Right lobe of liver (tissue), 6 donors: ENCODE measurements around the gene TNFRSF6B. TPM values are rescaled to one million over a fixed set of nuclear protein-coding genes. Genes with fewer than 3 reads are reported as not detected.
A peak's percentile ranks its signal among the peaks of the same experiment; 100 is the strongest.

ENCODE experiments used
- ATAC-seq, 4 donors: fragments of 200-7000 bp; cut with Tn5 transposase; one replicate each; pipeline ENCODE4 v1.9.1; 2020; ENCODE audit warnings: mild to moderate bottlenecking in 4 of 4, moderate library complexity in 4 of 4
- DNase-seq, 3 donors: peaks; one replicate each; pipeline ENCODE4 v3.0.0-alpha.2; 2020
- H3K27ac ChIP-seq, 3 donors: fragments of 200-600 bp; one replicate each; pipeline ENCODE4 v1.8.0; 2022
- H3K27me3 ChIP-seq, 2 donors: fragments of 200-600 bp; one replicate each; pipeline ENCODE4 v1.8.0; 2022
- H3K36me3 ChIP-seq, 4 donors: fragments of 200-600 bp; sonication (generic) in 1 of 4; one replicate each; pipeline versions ENCODE4 v1.5.1 to v1.8.0; 2017 to 2022; ENCODE audit warnings: control low read depth in 1 of 4
- H3K4me1 ChIP-seq, 4 donors: fragments of 200-600 bp; sonication (generic) in 1 of 4; one replicate each; pipeline versions ENCODE4 v1.5.1 to v1.8.0; 2017 to 2022; ENCODE audit warnings: control low read depth in 1 of 4
- H3K4me3 ChIP-seq, 3 donors: fragments of 200-600 bp; one replicate each; pipeline ENCODE4 v1.8.0; 2022
- H3K9me3 ChIP-seq, 4 donors: fragments of 200-600 bp; sonication (generic) in 1 of 4; one replicate each; pipeline versions ENCODE4 v1.5.1 to v1.8.0; 2017 to 2022; ENCODE audit warnings: control low read depth in 1 of 4
- POLR2A ChIP-seq: fragments of 450-650 bp; IDR thresholded peaks from one replicate; pipeline ENCODE4 v1.6.1; 2017; ENCODE audit warnings: antibody characterized with exemption, mild to moderate bottlenecking
- WGBS: methylation state at CpG from one replicate; pipeline ENCODE4 v1.1.6; 2018; ENCODE audit warnings: low coverage, low lambda C conversion rate; ENCODE audit not compliant: insufficient coverage; ENCODE audit errors: missing lambda C conversion rate; 5-methylcytosine and 5-hydroxymethylcytosine counted together
- intact Hi-C, 2 donors: fragments of 100-400 bp; cut with DNase I; formaldehyde crosslinking; loops; one replicate each; pipeline versions ENCODE4 v1.11.2 to v1.14.1; 2022
- total RNA-seq, 6 experiments: library from RNA; depleted of rRNA in 2 of 6; stranded (reverse); fragments of >200 nt in 2 of 6; fragmentation: NEBNext Ultra II Directional in 3 of 6; extraction: Animal tissue kit (Norgen Biotek cat#: 25700) in 3 of 6; gene quantifications; one replicate each; pipeline versions ENCODE4 v1.1.0 to v1.2.4, GENCODE V29; 2016 to 2023
- TF ChIP-seq, protein P1 (sequence below), 4 donors: fragments of 200-600 bp in 3 of 4; fragments of 450-650 bp in 1 of 4; IDR thresholded peaks; one replicate each; pipeline versions ENCODE4 v1.5.1 to v1.8.0; 2016 to 2022; ENCODE audit warnings: antibody characterized with exemption in 4 of 4, mild to moderate bottlenecking in 2 of 4
- donor health status: DM: no; HTN: yes; CAD: no.
- donor health status: DM: no; HTN: no; CAD: no.
- donor health status: DM: no; HTN: no; CAD: no.
- donor health status: DM: no; HTN: yes; CAD: no.
- donor health status: DM: no; HTN: yes; CAD: no.

The TNFRSF6B gene
- total RNA-seq, 6 experiments from 2014 or later: 0.56 to 1.0 (median 0.62) TPM; not detected in 3

DNA sequence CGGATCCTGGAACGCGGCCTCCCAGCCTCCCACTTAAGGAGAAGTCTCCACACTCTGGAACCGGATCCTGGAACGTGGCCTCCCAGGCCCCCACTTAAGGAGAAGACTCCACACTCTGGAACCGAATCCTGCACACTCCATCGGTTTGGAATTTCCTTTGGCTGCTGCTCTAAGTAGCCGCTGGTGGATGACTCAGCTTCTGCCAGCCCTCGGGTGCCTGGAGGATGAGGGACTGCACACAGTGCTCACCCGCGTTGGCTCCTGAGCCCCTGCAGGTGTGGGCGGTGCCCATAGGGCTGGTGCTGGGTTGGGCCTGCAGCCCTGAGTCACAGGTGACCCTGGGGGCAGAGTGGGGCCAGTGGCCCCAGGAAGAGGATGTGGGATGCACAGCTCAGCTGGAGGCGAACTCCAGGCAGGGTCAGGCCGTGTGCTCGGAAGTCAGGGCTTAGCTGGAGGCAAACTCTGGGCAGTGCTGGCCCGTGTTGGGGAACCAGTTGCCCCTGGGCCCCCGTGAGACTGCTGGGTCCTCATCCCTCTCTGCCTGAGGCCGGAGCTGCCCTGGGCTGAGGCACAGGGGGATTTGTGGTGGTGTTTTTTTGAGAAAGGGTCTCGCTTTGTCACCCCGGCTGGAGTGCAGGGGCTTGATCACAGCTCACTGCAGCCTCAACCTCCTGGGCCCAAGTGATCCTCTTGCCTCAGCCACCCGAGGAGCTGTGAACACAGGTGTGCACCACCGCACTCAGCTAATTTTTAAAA, 13.9 kb upstream of the TNFRSF6B start:
- intact Hi-C loops: loop anchor here in 1 of 2 donors (5.0 kb wide), 1 partner anchor 405 kb away; no protein-coding TSS in a partner anchor
- 73% methylated on average over 3 of the region's 22 CpGs for WGBS
- ATAC-seq: peak; percentile 10 to 52 (median 30)
- Histone ChIP-seq H3K27me3 (no peaks in the 10 kb centered on the region), H3K4me1 (no peaks in the 10 kb centered on the region), H3K4me3 (no peak overlapping the region), H3K36me3 (no peaks in the 10 kb centered on the region), H3K27ac (peak overlapping the region in 2 of 3 donors; percentile 40 to 60), H3K9me3 (no peaks in the 10 kb centered on the region)
- TF ChIP-seq, protein P1, sequence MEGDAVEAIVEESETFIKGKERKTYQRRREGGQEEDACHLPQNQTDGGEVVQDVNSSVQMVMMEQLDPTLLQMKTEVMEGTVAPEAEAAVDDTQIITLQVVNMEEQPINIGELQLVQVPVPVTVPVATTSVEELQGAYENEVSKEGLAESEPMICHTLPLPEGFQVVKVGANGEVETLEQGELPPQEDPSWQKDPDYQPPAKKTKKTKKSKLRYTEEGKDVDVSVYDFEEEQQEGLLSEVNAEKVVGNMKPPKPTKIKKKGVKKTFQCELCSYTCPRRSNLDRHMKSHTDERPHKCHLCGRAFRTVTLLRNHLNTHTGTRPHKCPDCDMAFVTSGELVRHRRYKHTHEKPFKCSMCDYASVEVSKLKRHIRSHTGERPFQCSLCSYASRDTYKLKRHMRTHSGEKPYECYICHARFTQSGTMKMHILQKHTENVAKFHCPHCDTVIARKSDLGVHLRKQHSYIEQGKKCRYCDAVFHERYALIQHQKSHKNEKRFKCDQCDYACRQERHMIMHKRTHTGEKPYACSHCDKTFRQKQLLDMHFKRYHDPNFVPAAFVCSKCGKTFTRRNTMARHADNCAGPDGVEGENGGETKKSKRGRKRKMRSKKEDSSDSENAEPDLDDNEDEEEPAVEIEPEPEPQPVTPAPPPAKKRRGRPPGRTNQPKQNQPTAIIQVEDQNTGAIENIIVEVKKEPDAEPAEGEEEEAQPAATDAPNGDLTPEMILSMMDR (IDR thresholded peaks at IDR 0.05): no peak
- no peak for TF ChIP-seq POLR2A
- DNase-seq: peak in 1 of 3 donors; percentile 50

DNA sequence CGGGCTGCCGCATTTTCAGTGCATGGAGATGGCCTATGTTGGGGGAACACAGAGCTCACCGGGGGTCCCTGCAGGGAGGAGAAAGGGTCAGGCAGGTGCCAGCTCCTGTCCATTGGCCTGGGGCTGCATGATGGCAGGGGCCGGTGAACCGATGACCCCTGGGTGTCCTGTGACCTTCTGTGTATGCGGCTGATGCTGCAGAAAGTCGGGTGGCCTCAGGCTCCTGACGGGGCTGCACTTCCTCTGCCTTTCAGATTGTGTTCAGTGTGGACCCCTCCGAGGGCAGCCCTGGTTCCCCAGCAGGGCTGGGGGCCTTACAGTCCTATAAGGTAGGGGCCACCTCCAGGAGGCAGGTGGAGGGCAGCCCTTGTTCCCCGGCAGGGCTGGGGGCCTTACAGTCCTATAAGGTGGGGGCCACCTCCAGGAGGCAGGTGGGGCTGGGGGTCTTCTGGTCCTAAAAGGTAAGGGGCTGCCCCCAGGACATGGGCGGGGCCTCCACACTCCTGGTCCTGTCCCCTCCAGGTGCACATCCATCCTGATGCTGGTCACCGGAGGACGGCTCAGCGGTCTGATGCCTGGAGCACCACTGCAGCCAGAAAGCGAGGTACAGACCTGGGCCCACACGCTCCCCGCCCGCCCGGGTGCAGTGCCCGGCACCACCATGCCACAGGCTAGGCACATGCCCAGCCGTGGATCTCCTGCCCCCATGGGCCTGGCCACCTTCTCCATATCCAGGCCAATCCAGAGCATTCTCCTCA, 11.0 kb upstream of the TNFRSF6B start:
- 67% methylated on average over 3 of the region's 21 CpGs for WGBS
- TF ChIP-seq, protein P1 (IDR thresholded peaks at IDR 0.05): no peak
- no peak for TF ChIP-seq POLR2A
- no peak for DNase-seq

DNA sequence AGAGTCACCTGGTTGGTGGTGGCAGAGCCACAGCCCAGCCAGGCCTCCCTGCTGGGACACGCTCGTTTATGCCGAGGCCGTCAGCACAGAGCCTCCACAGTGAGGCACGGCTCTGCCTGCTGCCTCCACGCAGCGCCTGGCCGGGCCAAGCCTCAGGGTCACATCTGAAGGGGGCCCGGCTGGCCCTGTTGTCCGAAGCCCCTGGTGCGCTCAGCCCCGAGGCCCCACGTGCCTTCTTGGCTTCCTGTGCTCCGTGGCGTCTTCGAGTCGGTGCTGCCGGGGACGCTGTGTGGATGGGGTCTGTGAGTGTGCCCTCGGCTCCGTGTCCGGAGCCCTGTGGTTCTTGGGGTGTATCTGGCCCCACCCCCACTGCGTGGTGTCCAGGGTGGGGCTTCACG, 10.4 kb upstream of the TNFRSF6B start:
- Histone ChIP-seq H3K9me3 (no peaks in the 10 kb centered on the region), H3K4me1 (no peaks in the 10 kb centered on the region), H3K27me3 (no peaks in the 10 kb centered on the region), H3K4me3 (no peak overlapping the region), H3K36me3 (no peaks in the 10 kb centered on the region), H3K27ac (peak overlapping the region; percentile 71 to 91 (median 72))
- intact Hi-C loops: no loop called here
- DNase-seq (no peak), ATAC-seq (no peak)
- TF ChIP-seq POLR2A: no peak
- TF ChIP-seq, protein P1 (IDR thresholded peaks at IDR 0.05): no peak
- WGBS: no CpG with 5 or more reads among the region's 24 CpGs

More for the DNA sequence above, 11.0 kb upstream of the TNFRSF6B start:
- no peak for ATAC-seq
- Histone ChIP-seq H3K4me3 (no peak overlapping the region), H3K9me3 (no peaks in the 10 kb centered on the region), H3K27ac (peak overlapping the region; percentile 71 to 91 (median 72)), H3K36me3 (no peaks in the 10 kb centered on the region), H3K4me1 (no peaks in the 10 kb centered on the region), H3K27me3 (no peaks in the 10 kb centered on the region)
- intact Hi-C loops: no loop called here

DNA sequence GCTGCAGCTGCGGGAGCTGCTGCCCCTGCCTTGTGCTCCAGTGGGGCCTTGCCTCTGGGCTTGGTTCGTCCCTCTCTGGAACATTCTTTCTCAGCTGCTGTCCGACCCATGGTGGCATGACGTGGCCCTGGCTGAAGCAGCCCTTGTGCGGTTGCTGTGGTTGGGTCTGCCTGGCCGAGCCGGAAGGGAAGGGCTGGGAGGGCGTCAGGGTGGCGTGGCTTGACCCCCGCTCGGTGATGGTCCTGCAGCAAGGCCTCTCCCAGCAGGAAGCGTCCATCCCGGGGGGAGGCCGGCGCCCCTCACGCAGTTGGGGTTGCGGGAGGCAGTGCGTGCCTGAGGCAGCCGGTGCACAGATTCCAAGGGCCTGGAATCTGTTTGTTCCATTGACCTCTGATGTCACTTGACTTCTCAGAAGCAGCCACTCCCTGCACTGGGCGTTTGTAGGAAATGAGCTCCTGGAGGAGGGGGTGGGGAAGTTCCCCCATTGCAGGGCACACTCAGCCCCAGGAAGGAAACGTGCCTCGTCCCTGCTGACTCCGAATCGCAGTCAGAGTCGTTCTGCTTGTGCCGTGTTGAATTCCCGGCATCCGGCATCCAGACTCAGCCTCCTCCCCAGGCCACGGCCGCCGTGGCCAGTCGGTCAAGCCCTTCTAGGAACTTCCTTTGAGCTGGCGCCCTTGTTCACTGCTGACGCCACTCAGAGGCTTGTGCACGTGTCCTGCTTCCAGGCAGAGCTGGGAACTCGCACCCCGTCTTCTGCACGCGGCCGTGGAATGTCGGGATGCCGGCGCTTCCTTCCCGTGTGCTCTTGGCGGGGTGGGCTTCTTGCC, 9.7 kb upstream of the TNFRSF6B start:
- Histone ChIP-seq H3K9me3 (no peaks in the 10 kb centered on the region), H3K27ac (peak overlapping the region; percentile 71 to 91 (median 72)), H3K36me3 (no peaks in the 10 kb centered on the region), H3K4me1 (no peaks in the 10 kb centered on the region), H3K27me3 (no peaks in the 10 kb centered on the region), H3K4me3 (no peak overlapping the region)
- ATAC-seq (peak; percentile 56 to 62 (median 58)), DNase-seq (peak in 2 of 3 donors; percentile 78 to 81)
- no peak for TF ChIP-seq POLR2A
- intact Hi-C loops: no loop called here
- 66% methylated on average over 11 of the region's 45 CpGs for WGBS
